Fibroblast of villous mesenchyme (primary cell): ENCODE measurements around the gene METAP1D. TPM values are rescaled to one million over a fixed set of nuclear protein-coding genes. Genes with fewer than 3 reads are reported as not detected.

Source experiments
- DNase-seq: peaks from one replicate; pipeline ENCODE4 v3.0.0-alpha.2; 2010; ENCODE audit warnings: low read depth
- H3K4me3 ChIP-seq: 2 replicates; pipeline ENCODE4 v1.5.1; 2011; ENCODE audit warnings: low read depth, mild to moderate bottlenecking, low read length
- total RNA-seq: library from RNA; depleted of rRNA; stranded (reverse); fragments of >200 nt; gene quantifications from 2 replicates; pipeline ENCODE4 v1.2.3, GENCODE V29; 2012
- TF ChIP-seq, protein P1 (sequence below): IDR thresholded peaks from 2 replicates; pipeline ENCODE4 v1.5.1; 2012; ENCODE audit warnings: low read depth, mild to moderate bottlenecking, low read length; ENCODE audit not compliant: insufficient read depth

The METAP1D gene
- total RNA-seq, 1 donor, result 13.4 TPM

DNA sequence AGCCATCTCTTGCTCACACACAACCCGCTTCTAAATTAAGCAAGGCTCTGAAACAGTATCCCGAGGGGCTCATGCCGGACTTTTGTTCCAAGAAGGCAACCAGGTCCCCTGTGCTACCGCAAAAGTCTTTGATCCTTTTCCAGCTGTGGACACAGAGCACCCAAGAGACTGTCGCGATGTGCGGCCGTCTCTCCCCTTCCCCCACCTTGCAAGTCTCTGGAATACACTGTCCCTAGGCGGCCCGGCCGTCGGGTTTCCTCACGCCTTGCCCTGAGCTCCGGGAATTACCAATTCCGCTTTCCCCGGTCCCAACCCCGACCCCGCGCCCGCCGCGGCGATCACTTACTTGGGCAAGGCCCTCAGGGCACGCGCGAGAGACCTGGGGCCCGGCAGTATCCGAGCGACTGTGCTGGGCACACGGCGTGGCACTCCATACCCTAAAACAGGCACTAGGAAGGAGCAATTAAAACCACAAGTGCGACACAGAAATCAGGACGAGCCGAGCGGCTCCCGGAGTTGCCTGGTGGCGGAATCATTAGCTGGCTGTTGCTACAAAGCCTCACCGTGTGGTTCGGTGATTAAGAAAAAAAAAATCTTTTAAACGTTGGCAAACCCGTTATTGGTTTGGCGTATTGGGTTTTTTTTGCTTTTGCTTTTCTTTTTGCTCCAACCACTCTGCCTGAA is 83.3 kb downstream of the METAP1D start:
- no peak for DNase-seq
- TF ChIP-seq, protein P1, sequence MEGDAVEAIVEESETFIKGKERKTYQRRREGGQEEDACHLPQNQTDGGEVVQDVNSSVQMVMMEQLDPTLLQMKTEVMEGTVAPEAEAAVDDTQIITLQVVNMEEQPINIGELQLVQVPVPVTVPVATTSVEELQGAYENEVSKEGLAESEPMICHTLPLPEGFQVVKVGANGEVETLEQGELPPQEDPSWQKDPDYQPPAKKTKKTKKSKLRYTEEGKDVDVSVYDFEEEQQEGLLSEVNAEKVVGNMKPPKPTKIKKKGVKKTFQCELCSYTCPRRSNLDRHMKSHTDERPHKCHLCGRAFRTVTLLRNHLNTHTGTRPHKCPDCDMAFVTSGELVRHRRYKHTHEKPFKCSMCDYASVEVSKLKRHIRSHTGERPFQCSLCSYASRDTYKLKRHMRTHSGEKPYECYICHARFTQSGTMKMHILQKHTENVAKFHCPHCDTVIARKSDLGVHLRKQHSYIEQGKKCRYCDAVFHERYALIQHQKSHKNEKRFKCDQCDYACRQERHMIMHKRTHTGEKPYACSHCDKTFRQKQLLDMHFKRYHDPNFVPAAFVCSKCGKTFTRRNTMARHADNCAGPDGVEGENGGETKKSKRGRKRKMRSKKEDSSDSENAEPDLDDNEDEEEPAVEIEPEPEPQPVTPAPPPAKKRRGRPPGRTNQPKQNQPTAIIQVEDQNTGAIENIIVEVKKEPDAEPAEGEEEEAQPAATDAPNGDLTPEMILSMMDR, result no peak
- H3K4me3 ChIP-seq, result no peak overlapping the region

- no peak for DNase-seq
- TF ChIP-seq, protein P1, result no peak
- H3K4me3 ChIP-seq, result no peak overlapping the region
Observed at GRCh38 chr2:172083628-172084394, 84.1 kb downstream of the METAP1D start.

DNA sequence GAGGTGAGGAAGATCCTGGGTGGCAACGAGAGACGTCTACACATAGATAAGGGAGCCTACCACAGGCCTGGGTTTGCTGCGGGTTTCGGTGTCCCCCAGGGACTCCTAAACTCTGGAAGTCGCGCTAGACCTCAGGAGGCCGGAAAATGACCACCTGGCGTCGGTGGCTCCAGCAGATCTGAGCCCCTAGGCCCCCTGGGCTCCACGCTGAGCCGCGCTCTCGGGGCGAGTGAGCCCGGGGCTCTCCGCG is 84.6 kb downstream of the METAP1D start:
- H3K4me3 ChIP-seq, result peak overlapping the region; percentile 59
- DNase-seq, result no peak
- TF ChIP-seq, protein P1, result no peak

DNA sequence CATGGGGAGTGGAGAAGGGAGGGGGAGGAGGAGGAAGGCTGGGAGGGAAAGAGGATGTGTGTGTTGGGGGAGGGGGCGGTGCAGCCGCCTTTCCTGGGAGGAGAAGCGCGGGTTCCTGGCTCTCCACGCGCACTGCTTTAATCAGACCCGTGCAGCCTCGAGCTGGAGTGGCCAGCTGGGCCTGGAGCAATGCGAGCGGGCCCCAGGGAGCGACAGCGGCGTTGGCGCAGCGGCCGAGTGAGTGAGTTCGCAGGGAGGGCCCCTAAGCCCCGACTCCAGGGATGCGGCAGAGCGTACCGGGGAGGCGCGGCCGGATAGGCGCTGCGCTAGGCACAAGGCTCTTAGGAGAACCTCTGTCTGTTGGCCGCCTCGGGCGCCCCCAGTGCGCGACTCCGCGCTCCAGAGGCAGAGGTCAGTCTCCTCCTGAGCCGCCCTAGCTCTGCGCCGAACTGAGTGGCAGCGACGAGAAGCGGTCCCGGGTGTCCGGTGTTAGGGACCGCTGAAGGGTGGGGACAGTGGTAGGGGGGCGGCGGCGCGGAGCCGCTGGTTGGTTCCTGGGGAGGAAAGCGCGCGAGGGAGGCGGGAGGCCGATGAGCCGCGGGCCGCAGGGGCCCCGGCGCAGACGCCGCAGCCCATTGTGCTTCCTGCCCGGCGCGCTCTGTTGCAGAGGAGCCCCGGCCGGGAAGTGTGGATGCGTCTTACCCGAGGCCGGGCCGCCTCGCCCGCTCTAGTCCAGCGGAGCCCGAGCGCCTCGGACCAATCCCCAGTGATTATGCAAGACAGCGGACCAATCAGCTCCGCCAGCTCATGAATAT is 85.1 kb downstream of the METAP1D start:
- peak; percentile 94 for DNase-seq
- TF ChIP-seq, protein P1, result no peak
- peak overlapping the region; percentile 59 for H3K4me3 ChIP-seq

DNA sequence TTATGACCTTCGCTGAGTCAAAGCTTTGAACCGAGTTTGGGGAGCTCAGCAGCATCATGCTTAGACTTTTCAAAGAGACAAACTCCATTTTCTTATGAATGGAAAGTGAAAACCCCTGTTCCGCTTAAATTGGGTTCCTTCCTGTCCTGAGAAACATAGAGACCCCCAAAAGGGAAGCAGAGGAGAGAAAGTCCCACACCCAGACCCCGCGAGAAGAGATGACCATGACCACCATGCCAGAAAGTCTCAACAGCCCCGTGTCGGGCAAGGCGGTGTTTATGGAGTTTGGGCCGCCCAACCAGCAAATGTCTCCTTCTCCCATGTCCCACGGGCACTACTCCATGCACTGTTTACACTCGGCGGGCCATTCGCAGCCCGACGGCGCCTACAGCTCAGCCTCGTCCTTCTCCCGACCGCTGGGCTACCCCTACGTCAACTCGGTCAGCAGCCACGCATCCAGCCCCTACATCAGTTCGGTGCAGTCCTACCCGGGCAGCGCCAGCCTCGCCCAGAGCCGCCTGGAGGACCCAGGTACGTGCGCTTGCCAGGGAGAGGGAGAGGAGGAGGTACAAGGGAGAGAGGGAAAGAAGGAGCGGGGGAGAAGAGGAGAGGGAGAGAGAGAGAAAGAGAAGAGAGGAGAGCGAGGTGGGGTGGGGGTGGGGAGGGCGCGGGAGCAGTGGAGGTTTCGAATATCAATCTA is 85.9 kb downstream of the METAP1D start, which contains the start of gene DLX1:
Gene DLX1 (plus strand): TSS at position 48 of the 700 bp plus-strand sequence. CDS start 171 bp downstream, at position 219.
- TF ChIP-seq, protein P1, result no peak
- no peak for DNase-seq
- H3K4me3 ChIP-seq, result peak within 1 kb of the TSS; percentile 59
